GM21717 (cell line): Measurements from ENCODE around the gene HNRNPUL1.
"Not testable (repeated sequence)": the region's sequence is repeated elsewhere in the genome, so short reads cannot be mapped to it uniquely, and the experiment has no call there.

Experiments
- ATAC-seq: cut with Tn5 transposase; IDR thresholded peaks from one replicate; pipeline ENCODE4 v1.9.1; 2021; ENCODE audit warnings: mild to moderate bottlenecking, moderate library complexity; ENCODE audit not compliant: unreplicated experiment

The HNRNPUL1 gene

DNA sequence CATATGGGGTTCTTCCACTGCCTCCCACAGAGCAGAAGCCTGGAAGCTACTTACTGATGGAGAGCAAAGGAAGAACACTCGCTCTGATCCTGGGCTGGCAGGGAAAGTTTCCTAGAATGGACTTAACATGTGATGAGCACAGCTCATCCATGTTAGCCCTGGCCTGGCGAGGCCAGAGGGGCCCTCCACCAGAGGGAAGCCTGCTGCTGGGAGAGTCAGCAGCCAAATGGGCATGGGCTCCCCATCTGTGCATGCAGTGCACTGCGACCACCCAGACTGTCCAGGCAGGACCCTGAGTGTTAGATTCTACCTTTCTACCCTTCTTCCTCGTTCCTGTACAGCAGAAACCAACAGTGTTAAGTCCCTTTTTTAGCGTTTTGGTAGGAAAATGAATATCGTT lies 8.9 kb downstream of the HNRNPUL1 start:
- no peak for ATAC-seq

DNA sequence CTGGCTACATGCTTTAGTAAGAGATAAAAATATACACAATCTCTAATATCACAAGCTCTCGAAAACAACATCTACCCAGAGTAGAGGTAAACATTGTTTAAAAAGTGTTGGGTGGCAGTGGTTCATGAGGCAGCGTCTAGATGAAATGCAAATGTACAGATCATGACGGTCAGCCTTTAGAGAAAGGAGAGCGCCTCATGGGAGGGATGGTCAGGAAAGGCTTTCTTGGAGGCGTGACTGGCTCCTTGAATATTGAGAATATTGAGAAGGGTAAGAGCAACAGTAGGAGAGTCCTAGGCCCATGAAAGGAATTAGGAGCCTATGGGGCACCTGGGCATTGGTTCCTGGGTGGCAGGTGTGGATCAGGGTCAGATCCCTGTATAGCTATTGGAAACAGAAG lies 10.6 kb downstream of the HNRNPUL1 start:
- no peak for ATAC-seq

DNA sequence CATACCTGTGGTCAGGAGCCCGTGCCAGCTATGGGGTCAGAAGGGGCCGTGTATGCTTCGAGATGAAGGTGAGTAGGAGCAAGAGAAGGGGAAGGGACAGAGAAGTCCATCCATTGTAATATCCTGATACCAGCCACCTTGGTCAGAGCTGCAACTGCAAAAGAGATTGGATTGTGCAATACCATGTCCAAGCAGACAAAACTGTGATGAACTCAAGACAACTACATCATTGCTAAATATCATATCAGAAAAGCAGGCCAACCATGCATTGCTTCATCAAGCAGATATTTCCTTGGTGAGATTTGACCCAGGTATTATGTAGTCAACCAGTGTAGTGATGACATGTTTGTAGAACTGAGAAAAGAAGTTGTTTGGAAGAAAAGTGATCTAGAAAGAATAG lies 12.1 kb downstream of the HNRNPUL1 start:
- ATAC-seq = no peak

DNA sequence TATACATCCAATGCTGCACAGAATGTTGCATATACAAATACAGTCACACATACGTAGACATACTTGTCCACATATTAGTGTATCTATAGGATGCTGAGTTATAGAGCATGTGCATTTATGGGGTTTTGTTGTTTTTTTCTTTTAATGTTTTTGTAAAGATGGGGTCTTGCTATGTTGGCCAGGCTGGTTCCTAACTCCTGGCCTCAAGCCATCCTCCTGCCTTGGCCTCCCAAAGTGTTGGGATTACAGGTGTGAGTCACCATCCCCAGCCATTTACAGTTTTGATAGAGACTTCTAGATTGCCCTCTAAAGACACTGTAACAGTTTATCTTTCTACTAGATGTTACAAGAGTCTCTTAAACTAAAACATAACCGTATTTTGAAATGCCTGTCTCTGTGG lies 14.3 kb downstream of the HNRNPUL1 start:
- ATAC-seq = no peak

DNA sequence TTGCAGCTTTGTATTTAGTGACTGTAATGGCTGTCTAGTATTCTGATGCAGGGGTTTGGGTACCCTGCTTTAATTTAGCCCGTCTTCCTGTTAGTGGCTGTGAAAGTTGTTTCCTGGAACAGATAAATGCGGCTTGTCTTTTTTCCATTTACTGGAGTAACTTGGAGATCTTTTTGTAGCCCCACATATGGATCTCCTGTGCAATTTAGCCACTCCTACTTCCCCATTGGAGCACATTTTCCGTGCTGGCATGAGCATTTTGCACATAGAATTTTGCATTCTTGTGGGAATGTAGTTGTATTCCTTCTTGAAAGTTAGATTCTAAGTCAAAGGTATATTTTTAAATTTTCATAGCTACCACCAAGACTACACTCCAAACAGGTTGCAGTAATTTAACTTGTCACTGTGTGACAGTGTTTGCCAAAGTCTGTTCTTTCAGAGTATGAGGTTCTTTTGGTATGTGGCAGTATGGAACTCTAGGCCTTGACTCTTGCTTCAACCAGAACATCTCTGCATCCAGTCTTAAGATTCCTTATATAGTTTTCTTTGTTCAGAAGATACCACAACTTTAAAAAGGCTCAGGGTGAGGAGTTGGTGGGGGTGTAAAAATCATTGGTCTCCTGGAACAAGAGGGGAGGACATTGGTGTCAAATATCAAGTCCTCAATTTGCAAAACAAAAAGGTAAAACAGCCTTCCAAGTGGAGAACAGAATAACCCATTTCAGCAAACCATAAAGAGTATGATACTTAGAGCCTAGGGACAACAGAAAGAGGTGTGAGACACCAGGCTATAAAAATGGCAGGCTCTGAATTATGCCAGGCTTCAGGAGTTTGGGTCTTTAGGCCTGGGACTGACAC lies 24.7 kb downstream of the HNRNPUL1 start:
- no peak for ATAC-seq

DNA sequence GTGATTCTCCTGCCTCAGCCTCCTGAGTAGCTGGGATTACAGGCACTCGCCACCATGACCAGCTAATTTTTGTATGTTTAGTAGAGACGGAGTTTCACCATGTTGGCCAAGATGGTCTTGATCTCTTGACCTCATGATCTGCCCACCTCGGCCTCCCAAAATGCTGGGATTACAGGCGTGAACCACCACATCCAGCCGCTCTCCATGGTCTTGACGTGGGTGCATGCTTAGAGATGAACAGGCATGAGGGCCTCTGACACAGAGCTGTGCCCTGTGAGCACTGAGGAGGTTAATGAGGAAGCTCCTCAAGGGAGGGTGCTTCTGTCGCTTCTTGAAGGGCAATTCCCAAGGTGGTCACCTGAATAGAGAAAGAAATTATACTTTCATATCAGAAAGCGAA lies 25.6 kb downstream of the HNRNPUL1 start:
- ATAC-seq = not testable (repeated sequence)

DNA sequence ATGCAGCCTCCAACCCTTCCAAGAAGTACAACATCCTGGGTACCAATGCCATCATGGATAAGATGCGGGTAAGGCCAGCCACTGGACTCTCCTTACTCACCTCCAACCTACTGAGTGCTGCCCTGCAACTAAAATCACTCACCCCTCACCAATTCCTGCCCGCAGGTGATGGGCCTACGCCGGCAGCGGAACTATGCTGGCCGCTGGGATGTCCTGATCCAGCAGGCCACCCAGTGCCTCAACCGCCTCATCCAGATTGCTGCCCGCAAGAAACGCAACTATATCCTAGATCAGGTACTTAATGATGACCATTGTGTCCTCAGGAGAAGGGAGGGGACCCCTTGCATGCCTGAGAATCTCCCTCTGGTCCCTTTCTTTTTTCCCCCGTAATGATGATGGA lies 30.2 kb downstream of the HNRNPUL1 start:
- ATAC-seq = no peak

DNA sequence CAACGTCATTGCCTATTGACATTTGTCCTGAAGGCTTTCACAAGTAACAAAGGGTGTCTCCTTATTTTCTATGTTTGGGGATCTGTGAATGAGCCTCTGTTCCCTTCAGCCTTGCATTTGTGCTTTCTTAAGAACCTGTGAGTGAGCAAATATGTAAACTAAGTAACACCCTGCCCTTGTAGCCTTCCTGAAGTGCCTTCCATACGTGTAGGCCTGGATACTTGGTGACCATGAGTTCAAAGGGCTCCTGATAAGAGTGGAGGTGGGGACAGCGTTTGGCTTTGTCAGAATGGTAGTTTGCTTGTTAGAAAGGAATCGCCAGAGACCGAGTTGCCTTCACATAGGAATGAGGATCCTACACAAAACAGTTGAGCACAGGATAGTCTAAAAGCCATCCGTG lies 31.3 kb downstream of the HNRNPUL1 start:
- no peak for ATAC-seq

DNA sequence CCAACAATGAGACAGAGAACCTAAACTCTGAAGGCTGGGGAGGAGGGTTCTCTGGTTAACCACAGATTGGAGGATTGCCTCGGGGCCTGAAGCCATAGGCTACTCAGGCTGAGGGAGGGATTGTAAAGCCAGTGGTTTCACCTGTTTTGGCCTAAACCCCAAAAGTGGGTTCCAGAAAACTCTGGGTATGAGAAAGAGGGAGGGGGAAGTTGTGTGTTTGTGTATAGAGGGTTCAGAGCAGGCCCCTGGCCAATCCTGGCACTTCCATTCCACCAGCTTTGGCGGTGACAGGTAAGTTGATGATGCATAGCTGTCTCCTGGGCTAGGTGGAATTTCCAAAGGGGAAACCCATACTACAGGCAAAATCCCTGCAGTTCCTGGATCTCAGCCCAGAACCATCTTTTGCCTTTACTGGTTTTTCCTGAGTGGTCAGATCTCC lies 32.3 kb downstream of the HNRNPUL1 start:
- ATAC-seq = no peak

DNA sequence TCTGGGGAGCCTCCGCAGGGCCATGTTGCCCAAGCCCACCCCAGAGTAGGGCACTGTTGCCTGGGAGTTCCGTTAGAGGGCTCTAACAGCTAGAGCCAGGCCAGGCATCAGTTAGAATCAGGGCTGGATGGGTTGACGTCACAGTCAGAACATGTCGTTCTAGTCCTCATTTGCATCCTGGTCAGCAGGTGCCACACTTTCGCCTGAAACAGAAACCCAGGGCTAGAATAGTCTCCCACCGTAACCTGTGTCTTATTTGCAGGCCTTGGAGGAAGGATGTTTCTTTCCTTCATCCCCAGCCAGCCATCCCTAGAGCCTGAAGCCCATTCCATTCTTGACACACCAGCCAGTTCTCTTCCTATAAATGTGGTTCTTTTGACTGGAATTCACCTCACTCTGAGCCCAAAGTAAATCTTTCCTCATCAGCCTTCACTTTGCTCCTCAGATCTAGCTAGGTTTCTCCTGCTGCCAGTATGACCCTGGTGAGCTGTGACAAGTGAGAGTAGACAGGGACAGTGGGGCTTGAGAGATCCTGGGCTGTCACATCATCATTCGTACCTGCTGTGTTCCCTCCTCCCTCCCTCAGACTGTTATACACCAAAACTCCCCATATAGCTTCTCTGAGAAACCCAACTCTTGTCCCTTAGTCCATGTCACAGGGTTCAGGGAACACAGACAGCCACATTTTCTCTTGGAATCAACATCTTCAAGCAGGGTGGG lies 33.6 kb downstream of the HNRNPUL1 start:
- ATAC-seq = peak; percentile 55

DNA sequence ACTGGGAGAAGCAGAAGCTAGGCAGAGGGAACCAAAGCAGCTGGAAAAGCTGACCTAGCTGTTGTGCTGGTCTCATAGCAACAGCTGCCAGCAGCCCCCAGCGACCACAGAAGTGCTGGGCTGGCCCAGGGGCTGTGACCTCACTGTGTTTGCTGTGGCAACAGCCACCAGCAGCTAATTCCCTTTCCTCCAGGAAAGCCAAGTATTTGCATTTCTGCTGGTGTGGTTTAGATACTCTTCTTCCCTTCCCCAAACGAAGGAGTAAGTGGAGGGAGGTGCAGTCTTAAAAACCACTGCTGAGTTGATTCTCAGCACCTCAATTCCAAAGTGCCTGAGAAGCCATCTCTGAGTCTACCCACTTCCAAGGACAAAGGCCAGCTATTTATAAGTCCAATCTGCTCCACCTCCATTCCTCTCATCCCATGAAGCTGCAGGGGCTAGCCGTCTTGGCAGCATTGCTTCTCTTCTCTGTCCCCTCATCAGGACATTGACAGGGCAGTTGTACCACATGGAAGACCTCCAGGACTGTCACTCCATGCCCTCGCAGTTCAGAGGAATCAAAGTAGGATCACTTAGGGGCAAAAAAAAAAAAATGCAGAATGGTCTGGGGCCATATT lies 34.3 kb downstream of the HNRNPUL1 start:
- ATAC-seq = no peak

DNA sequence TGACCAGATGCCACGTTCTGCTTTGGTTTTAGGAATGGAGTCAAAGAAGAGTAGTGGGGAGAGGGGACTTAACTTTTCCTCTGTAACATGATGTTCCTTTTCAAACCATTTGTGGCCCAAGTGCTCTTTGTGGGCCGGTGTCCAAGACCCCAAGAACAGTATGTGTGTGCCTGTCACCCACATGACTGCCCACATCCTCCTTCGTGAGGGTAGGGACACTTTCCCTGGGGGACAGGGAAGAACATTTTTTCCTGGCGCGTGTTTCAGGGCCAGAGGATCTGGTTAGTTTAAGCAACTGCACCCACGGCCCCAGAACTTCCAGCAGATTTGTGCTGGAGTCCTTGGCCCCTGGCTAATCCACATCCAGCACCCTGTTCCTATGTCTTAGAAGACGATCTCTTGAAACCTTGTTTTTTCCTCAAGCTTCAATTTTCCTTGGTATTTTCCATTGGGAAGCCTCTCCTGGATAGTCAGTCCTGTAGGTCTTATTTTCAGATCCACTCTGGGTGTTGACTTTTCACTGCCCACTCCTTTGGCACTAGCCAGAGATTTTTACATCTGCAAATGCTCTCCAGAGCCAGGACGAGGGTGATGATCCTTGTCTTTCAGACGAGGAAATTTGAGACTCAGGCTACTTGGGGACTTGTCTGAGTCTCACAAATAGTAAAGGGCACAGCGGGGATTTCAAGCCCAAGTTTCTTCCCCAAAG lies 35.0 kb downstream of the HNRNPUL1 start:
- no peak for ATAC-seq

DNA sequence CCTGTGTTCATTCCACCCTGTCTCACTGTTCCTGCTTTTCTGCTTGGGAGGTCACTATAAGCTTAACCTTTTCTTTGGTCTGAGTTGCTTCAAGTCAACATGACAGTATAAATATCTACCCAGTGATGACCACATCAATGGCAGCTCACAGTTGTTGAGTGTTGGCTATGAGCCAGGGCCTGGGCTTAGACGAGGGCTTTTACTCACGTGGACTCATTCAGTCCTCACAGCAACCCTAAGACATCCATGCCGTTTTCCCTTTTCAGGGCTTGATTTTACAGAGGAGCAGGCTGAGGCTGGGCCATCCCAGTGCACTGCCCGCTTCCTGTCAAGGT lies 35.5 kb downstream of the HNRNPUL1 start:
- no peak for ATAC-seq

DNA sequence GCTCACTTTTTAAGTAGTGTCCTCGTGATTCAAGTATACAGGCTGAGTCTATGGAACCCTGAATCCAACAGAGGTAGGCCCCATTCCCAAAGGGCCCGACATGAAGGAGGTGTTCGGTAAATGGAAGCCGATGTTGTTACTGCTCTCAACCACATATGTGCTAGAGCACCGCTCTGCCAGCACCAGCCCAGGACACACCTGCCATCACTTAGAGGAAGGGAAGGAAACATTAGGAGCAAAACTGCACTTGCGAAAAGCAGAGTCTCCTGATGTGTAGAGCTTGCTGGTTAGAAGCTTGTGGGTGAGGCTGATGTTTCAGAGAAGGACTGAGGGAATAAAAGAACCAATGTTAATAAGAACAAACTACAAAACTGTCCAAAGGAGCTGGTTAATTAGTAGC lies 36.4 kb downstream of the HNRNPUL1 start:
- ATAC-seq = no peak

DNA sequence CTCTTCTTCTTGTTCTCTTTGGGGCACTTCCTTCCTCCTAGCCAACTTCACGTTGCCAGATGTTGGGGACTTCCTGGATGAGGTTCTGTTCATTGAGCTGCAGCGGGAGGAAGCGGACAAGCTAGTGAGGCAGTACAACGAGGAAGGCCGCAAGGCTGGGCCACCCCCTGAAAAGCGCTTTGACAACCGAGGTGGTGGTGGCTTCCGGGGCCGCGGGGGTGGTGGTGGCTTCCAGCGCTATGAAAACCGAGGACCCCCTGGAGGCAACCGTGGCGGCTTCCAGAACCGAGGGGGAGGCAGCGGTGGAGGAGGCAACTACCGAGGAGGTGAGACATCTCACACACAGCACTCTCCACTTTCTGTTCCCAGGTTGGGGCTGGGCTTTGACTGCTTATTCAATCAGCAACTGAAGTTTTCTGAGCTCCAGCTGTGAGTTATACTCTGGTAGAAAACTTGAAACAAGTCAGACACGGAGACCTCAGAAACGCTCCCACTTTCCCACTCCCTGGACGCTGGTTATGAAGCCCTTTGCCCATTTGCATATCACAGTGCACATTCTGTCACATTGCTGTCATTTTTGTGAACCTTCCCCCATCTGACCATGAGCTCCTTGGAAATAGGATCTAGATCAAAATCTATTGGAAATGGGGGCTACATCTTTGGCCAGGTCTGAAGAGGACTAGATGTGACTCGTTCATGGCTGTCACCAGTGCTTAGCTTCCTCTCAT lies 38.6 kb downstream of the HNRNPUL1 start:
- ATAC-seq = peak; percentile 38

DNA sequence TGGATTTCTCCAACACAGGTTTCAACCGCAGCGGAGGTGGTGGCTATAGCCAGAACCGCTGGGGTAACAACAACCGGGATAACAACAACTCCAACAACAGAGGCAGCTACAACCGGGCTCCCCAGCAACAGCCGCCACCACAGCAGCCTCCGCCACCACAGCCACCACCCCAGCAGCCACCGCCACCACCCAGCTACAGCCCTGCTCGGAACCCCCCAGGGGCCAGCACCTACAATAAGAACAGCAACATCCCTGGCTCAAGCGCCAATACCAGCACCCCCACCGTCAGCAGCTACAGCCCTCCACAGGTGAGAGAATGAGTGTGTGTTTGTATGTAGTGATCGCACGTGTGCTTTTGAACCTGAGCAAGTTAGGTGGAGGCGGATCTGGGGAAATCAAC lies 39.8 kb downstream of the HNRNPUL1 start:
- no peak for ATAC-seq

DNA sequence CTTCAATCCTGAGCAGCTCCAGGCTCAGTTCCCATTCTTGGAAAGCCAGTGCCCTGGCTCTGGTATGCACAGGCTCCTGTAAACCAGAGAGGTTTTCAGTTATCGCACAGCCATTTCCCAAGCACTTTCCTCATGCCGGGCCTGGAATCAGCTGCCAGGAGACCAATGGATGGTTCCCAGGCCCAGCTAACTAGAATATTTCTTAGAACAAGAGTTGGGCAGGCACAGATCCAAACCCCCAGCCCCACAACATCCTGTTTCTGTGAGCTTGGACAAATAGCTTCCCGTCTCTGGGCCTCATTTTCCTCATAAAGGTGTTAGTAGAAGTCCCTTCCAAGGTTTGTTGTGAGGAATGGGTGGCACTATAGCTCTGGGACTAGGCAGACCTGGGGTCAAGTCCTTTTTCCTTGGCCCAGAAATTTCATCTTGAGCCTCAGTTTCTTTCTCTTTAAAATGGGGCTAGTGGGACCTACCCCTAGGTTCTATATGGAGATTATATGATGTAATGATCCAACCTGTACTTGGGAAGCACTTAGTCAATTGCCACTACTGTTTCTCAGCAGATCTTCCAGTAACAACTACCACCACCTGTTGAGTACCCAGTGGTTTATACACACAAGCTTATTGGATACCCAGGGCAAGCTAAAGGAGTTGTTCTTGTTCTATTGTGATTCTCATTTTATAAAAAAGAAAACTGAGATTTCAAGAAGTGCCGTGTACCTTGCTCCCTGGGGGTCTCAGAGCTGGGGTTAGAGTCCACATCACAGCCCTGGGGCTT lies 40.7 kb downstream of the HNRNPUL1 start:
- ATAC-seq = no peak

DNA sequence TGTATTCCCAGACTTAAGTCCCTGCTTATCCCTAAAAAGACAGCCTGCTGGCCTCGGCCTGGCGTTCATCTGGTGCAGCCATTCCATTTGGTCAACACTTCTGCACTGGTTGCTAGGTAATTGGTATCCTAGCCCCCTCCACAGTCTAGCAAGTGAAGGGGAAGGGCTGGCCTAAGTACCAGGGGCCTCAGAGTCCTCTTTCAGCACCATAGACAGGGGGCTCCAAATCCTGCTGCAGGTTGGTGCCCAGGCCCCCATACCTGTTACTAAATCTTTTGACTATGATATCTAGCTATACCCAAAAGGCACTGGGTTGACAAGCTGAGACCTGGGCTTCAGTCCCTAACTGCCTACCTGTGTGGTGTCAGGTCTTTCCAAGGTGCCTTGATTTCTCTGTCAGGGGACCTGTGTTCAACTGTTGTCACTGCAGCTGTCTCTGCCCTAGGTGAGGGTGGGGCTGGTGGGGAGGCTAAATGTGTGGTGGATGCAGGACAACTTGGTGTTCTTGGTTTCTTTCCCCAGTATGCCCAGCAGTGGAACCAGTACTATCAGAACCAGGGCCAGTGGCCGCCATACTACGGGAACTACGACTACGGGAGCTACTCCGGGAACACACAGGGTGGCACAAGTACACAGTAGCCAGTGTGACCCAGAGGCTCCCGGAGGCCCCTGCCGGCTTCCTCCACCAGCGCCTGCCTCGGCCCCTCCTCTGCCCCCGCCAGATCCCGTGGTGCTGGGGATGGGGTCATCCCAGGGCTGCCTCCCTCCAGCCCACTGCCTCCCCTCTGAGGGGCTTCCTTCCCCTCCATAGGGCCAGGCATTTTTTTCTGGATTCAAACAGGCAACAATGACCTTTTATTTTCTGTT lies 42.0 kb downstream of the HNRNPUL1 start:
- no peak for ATAC-seq
